GM23338 (cell line): ENCODE results near the gene MED9. TPM values are rescaled to one million over a fixed set of nuclear protein-coding genes. Genes with fewer than 3 reads are reported as not detected.
A peak's percentile ranks its signal among the peaks of the same experiment; 100 is the strongest.

Source experiments
- ATAC-seq: fragments of 200-7000 bp; cut with Tn5 transposase; 3 replicates; pipeline ENCODE4 v1.9.1; 2020
- DNase-seq: peaks from one replicate; pipeline ENCODE4 v3.0.0-alpha.2; 2015; ENCODE audit warnings: low spot score
- H2AFZ ChIP-seq: fragments of 200-600 bp; sonication (generic); 2 replicates; pipeline ENCODE4 v1.8.0; 2016; ENCODE audit warnings: antibody characterized with exemption, mild to moderate bottlenecking, moderate library complexity
- H3F3A ChIP-seq: fragments of 200-600 bp; sonication (generic); replicated peaks from 2 replicates; pipeline ENCODE4 v1.8.0; 2017; ENCODE audit warnings: antibody characterized with exemption, mixed run types, low read depth
- H3K27ac ChIP-seq: fragments of 200-600 bp; sonication (generic); 2 replicates; pipeline ENCODE4 v1.6.1; 2016; ENCODE audit warnings: low read depth
- H3K27me3 ChIP-seq: fragments of 200-600 bp; sonication (generic); 2 replicates; pipeline ENCODE4 v1.8.0; 2016; ENCODE audit warnings: mild to moderate bottlenecking, mixed run types, moderate library complexity; ENCODE audit not compliant: insufficient read depth
- H3K36me3 ChIP-seq: fragments of 200-600 bp; sonication (generic); 2 replicates; pipeline ENCODE4 v1.8.0; 2016; ENCODE audit warnings: mild to moderate bottlenecking; ENCODE audit not compliant: insufficient read depth
- H3K4me1 ChIP-seq: fragments of 200-600 bp; sonication (generic); 2 replicates; pipeline ENCODE4 v1.8.0; 2016; ENCODE audit warnings: mild to moderate bottlenecking, moderate library complexity; ENCODE audit not compliant: insufficient read depth
- H3K4me2 ChIP-seq: fragments of 200-600 bp; sonication (generic); 2 replicates; pipeline ENCODE4 v1.7.1; 2017; ENCODE audit warnings: mixed run types
- H3K4me3 ChIP-seq: fragments of 200-600 bp; sonication (generic); 2 replicates; pipeline ENCODE4 v1.6.1; 2016; ENCODE audit warnings: mixed run types
- H3K79me2 ChIP-seq: fragments of 200-600 bp; sonication (generic); replicated peaks from 2 replicates; pipeline ENCODE4 v1.8.0; 2017; ENCODE audit warnings: mild to moderate bottlenecking; ENCODE audit not compliant: insufficient read depth
- H3K9me2 ChIP-seq: fragments of 200-600 bp; sonication (generic); 2 replicates; pipeline ENCODE4 v1.8.0; 2017; ENCODE audit not compliant: insufficient read depth
- H4K20me1 ChIP-seq: fragments of 200-600 bp; sonication (generic); replicated peaks from 2 replicates; pipeline ENCODE4 v1.8.0; 2017; ENCODE audit warnings: mild to moderate bottlenecking; ENCODE audit not compliant: insufficient read depth
- H3K27ac Mint-ChIP-seq: 2 replicates; pipeline ENCODE4 v1.8.0; 2020; ENCODE audit warnings: inconsistent platforms, mild to moderate bottlenecking, moderate library complexity, mixed read lengths
- H3K27me3 Mint-ChIP-seq: 3 replicates; pipeline ENCODE4 v1.8.0; 2022; ENCODE audit warnings: low read depth, mild to moderate bottlenecking, moderate library complexity, mixed read lengths, inconsistent platforms; ENCODE audit not compliant: insufficient read depth, poor library complexity
- H3K36me3 Mint-ChIP-seq: 3 replicates; pipeline ENCODE4 v1.8.0; 2021; ENCODE audit warnings: low read depth, mild to moderate bottlenecking, inconsistent platforms, moderate library complexity, mixed read lengths
- H3K4me1 Mint-ChIP-seq: 3 replicates; pipeline ENCODE4 v1.8.0; 2020; ENCODE audit warnings: mild to moderate bottlenecking, inconsistent platforms, mixed read lengths
- H3K4me3 Mint-ChIP-seq: 3 replicates; pipeline ENCODE4 v1.8.0; 2021; ENCODE audit warnings: moderate library complexity, mild to moderate bottlenecking, inconsistent platforms, mixed read lengths
- H3K9me3 Mint-ChIP-seq: 3 replicates; pipeline ENCODE4 v1.8.0; 2020; ENCODE audit warnings: moderate library complexity, mild to moderate bottlenecking, inconsistent platforms, mixed read lengths
- CREB1 ChIP-seq: fragments of 250-450 bp; sonication (Bioruptor Pico); IDR thresholded peaks from 2 replicates; pipeline ENCODE4 v1.5.0; 2020; ENCODE audit warnings: low read depth, mild to moderate bottlenecking, moderate library complexity
- CTCF ChIP-seq, 2 experiments: fragments of 200-600 bp in 1 of 2; sonication (generic) in 1 of 2; conservative IDR thresholded peaks; 2 replicates each; pipeline versions ENCODE4 v1.5.1 to v1.6.1; 2016 to 2017; ENCODE audit warnings: antibody characterized with exemption in 2 of 2, low read depth in 2 of 2, mild to moderate bottlenecking in 2 of 2, moderate library complexity in 1 of 2
- ETS1 ChIP-seq: IDR thresholded peaks from 2 replicates; pipeline ENCODE4 v1.6.1; 2016; ENCODE audit warnings: antibody characterized with exemption
- EZH2 ChIP-seq: fragments of 200-600 bp; sonication (generic); IDR thresholded peaks from one replicate; pipeline ENCODE4 v1.8.0; 2017; ENCODE audit warnings: antibody characterized with exemption, mild to moderate bottlenecking, low read depth; ENCODE audit not compliant: unreplicated experiment
- EZH2phosphoT487 ChIP-seq: fragments of 200-600 bp; sonication (generic); IDR thresholded peaks from one replicate; pipeline ENCODE4 v1.8.1; 2018; ENCODE audit warnings: antibody characterized with exemption; ENCODE audit not compliant: unreplicated experiment
- JUNB ChIP-seq: IDR thresholded peaks from one replicate; pipeline ENCODE4 v1.6.1; 2016; ENCODE audit warnings: antibody characterized with exemption; ENCODE audit not compliant: unreplicated experiment
- NANOG ChIP-seq: IDR thresholded peaks from 2 replicates; pipeline ENCODE4 v1.6.1; 2016; ENCODE audit warnings: antibody characterized with exemption, borderline replicate concordance
- POLR2AphosphoS5 ChIP-seq: IDR thresholded peaks from 2 replicates; pipeline ENCODE4 v1.6.1; 2016; ENCODE audit warnings: antibody characterized with exemption, low read depth
- REST ChIP-seq: IDR thresholded peaks from one replicate; pipeline ENCODE4 v1.6.1; 2018; ENCODE audit warnings: antibody characterized with exemption; ENCODE audit not compliant: unreplicated experiment
- STAT1 ChIP-seq: IDR thresholded peaks from one replicate; pipeline ENCODE4 v1.6.1; 2016; ENCODE audit warnings: antibody characterized with exemption; ENCODE audit not compliant: unreplicated experiment
- ZNF114 ChIP-seq: fragments of 250-450 bp; sonication (Bioruptor Pico); IDR thresholded peaks from 2 replicates; pipeline ENCODE4 v1.5.0; 2020; ENCODE audit warnings: mild to moderate bottlenecking, moderate library complexity
- ZNF331 ChIP-seq: fragments of 250-450 bp; sonication (Bioruptor Pico); IDR thresholded peaks from 2 replicates; pipeline ENCODE4 v1.5.0; 2020; ENCODE audit warnings: low read depth, mild to moderate bottlenecking, moderate library complexity
- ZNF462 ChIP-seq: fragments of 250-450 bp; sonication (Bioruptor Pico); IDR thresholded peaks from 2 replicates; pipeline ENCODE4 v1.5.0; 2020; ENCODE audit warnings: mild to moderate bottlenecking, moderate library complexity
- polyA plus RNA-seq: library from polyadenylated mRNA; unstranded; fragments of >200 nt; fragmentation: Nextera tagmentation; extraction: Ambion mirVana; gene quantifications from 2 replicates; pipeline ENCODE4 v1.2.1, GENCODE V29; 2016
- total RNA-seq: library from RNA; depleted of rRNA; stranded (reverse); fragments of >200 nt; shearing (Covaris generic); gene quantifications from 2 replicates; pipeline ENCODE4 v1.2.3, GENCODE V29; 2014

MED9 gene
- total and polyA plus RNA-seq, 2 experiments from 2014 or later = 17.3 to 19.9 TPM

GRCh38 chr17:17493986-17494466 lies 17.2 kb downstream of the MED9 start:
- peaks cover 27% of the 10 kb centered on the region; the same call in 1 of the 2 replicates for H4K20me1 ChIP-seq
- peaks cover 29% of the 10 kb centered on the region for H3K4me1 ChIP-seq
- no peaks in the 10 kb centered on the region for H3K9me2 ChIP-seq
- TF ChIP-seq POLR2AphosphoS5 (no peak), ETS1 (no peak), ZNF331 (CRISPR knock-in tag) (no peak), REST (no peak), ZNF462 (no peak), ZNF114 (CRISPR knock-in tag) (no peak), CTCF (conservative IDR thresholded peaks at IDR 0.05; ENCODE audit: low read depth in 2 of 2) (no peak), STAT1 (no peak), EZH2phosphoT487 (no peak), JUNB (no peak), CREB1 (CRISPR knock-in tag) (no peak), NANOG (no peak), EZH2 (no peak)
- Mint-ChIP-seq H3K4me1 (peaks cover 37% of the 10 kb centered on the region), H3K27ac (no peak overlapping the region), H3K36me3 (peaks cover 19% of the 10 kb centered on the region; the same call in 2 of the 3 replicates), H3K27me3 (peaks cover 35% of the 10 kb centered on the region), H3K9me3 (no peaks in the 10 kb centered on the region; the same call in 2 of the 3 replicates), H3K4me3 (peak overlapping the region; percentile 65)
- H3K27ac ChIP-seq = no peak overlapping the region
- H3K36me3 ChIP-seq = no peaks in the 10 kb centered on the region
- H2AFZ ChIP-seq = no peak overlapping the region
- H3K4me3 ChIP-seq = peak overlapping the region; percentile 91
- DNase-seq (no peak), ATAC-seq (no peak)
- peaks cover 3% of the 10 kb centered on the region for H3F3A ChIP-seq
- H3K27me3 ChIP-seq = peaks cover 25% of the 10 kb centered on the region
- no peaks in the 10 kb centered on the region for H3K79me2 ChIP-seq
- peak overlapping the region; percentile 96 for H3K4me2 ChIP-seq
